Dedifferentiated amniotic fluid mesenchymal stem cell (primary cell): ENCODE results near the gene IRX4.

Source experiments
- DNase-seq: peaks from one replicate; pipeline ENCODE4 v3.0.0-alpha.2; 2016; ENCODE audit errors: extremely low spot score

Gene IRX4

GRCh38 chr5:1892685-1893445, 10.1 kb upstream of the IRX4 start:
- DNase-seq: no peak

- DNase-seq: no peak
These were observed 9.5 kb upstream of the IRX4 start for GRCh38 chr5:1892211-1892610.

GRCh38 chr5:1891391-1891790, 8.7 kb upstream of the IRX4 start:
- no peak for DNase-seq

GRCh38 chr5:1890296-1890695, 7.6 kb upstream of the IRX4 start:
- DNase-seq: no peak

GRCh38 chr5:1889321-1890065, 6.8 kb upstream of the IRX4 start:
- no peak for DNase-seq

GRCh38 chr5:1888541-1889251, 6.0 kb upstream of the IRX4 start:
- DNase-seq: no peak

- DNase-seq: no peak
These were observed 5.0 kb upstream of the IRX4 start for GRCh38 chr5:1887588-1888360.

- no peak for DNase-seq
These were observed 4.3 kb upstream of the IRX4 start for GRCh38 chr5:1886846-1887587.

GRCh38 chr5:1885868-1886845, 3.4 kb upstream of the IRX4 start:
- no peak for DNase-seq

GRCh38 chr5:1885404-1885755, 2.7 kb upstream of the IRX4 start:
- DNase-seq: no peak

GRCh38 chr5:1884678-1885403, 2.1 kb upstream of the IRX4 start:
- DNase-seq: no peak

- DNase-seq: no peak
These were observed 1.4 kb upstream of the IRX4 start for GRCh38 chr5:1883925-1884677.

GRCh38 chr5:1883120-1883924, 597 bp upstream of the IRX4 start:
- DNase-seq: no peak

GRCh38 chr5:1881731-1882336, 891 bp downstream of the IRX4 start:
- DNase-seq: no peak

GRCh38 chr5:1881098-1881572, 1.6 kb downstream of the IRX4 start:
- DNase-seq: no peak

GRCh38 chr5:1880377-1881025, 2.2 kb downstream of the IRX4 start:
- no peak for DNase-seq
